Common myeloid progenitor, CD34-positive (primary cell): Measurements from ENCODE around the gene MTOR.

Experiments
- CTCF ChIA-PET: fragments of 350-600 bp; sonication (Branson Sonifier 250); formaldehyde crosslinking; loops from one replicate; lab custom pipeline; 2021; ENCODE audit warnings: antibody characterized with exemption; lab: Charles Lee
- POLR2A ChIA-PET: fragments of 350-600 bp; sonication (Branson Sonifier 250); formaldehyde crosslinking; loops from one replicate; lab custom pipeline; 2021; ENCODE audit warnings: antibody characterized with exemption; lab: Charles Lee
- DNase-seq, 3 donors: peaks; one replicate each; pipeline versions ENCODE4 v3.0.0 to v3.0.0-alpha.2; 2013
- H3K27ac ChIP-seq, 2 experiments: 1 replicate in 1 of 2; 2 replicates in 1 of 2; pipeline ENCODE4 v1.7.0; 2013; ENCODE audit warnings: inconsistent platforms in 2 of 2, low read length in 2 of 2, mild to moderate bottlenecking in 2 of 2, low read depth in 1 of 2, moderate library complexity in 1 of 2; ENCODE audit not compliant: severe bottlenecking in 2 of 2, insufficient read depth in 1 of 2, poor library complexity in 1 of 2
- H3K27me3 ChIP-seq, 5 experiments: replicated peaks in 2 of 5; 1 replicate in 3 of 5; 2 replicates in 2 of 5; pipeline versions ENCODE4 v1.6.1 to v1.7.0; 2013; ENCODE audit warnings: low read length in 4 of 5, mild to moderate bottlenecking in 2 of 5, moderate library complexity in 2 of 5, inconsistent platforms in 1 of 5; ENCODE audit not compliant: insufficient read depth in 5 of 5, control insufficient read depth in 4 of 5
- H3K36me3 ChIP-seq, 4 experiments: 1 replicate in 2 of 4; 2 replicates in 2 of 4; pipeline versions ENCODE4 v1.6.1 to v1.7.0; 2013; ENCODE audit warnings: low read length in 3 of 4, control low read depth in 1 of 4, mild to moderate bottlenecking in 1 of 4; ENCODE audit not compliant: control insufficient read depth in 4 of 4, insufficient read depth in 4 of 4
- H3K4me1 ChIP-seq, 4 experiments: 1 replicate in 3 of 4; 2 replicates in 1 of 4; pipeline versions ENCODE4 v1.6.1 to v1.7.1; 2013; ENCODE audit warnings: low read length in 3 of 4, mild to moderate bottlenecking in 3 of 4, control low read depth in 1 of 4, inconsistent platforms in 1 of 4, moderate library complexity in 1 of 4; ENCODE audit not compliant: control insufficient read depth in 4 of 4, insufficient read depth in 4 of 4; ENCODE audit errors: control extremely low read depth in 1 of 4
- H3K4me3 ChIP-seq, 7 experiments: 1 replicate in 4 of 7; 2 replicates in 3 of 7; pipeline versions ENCODE4 v1.5.1 to v1.7.0; 2013; ENCODE audit warnings: mild to moderate bottlenecking in 7 of 7, low read length in 6 of 7, moderate library complexity in 6 of 7, inconsistent platforms in 2 of 7, low read depth in 2 of 7, control low read depth in 1 of 7; ENCODE audit not compliant: insufficient read depth in 4 of 7, control insufficient read depth in 1 of 7; ENCODE audit errors: extremely low read depth in 1 of 7
- H3K9me3 ChIP-seq, 5 experiments: 1 replicate in 4 of 5; 2 replicates in 1 of 5; pipeline versions ENCODE4 v1.6.1 to v1.7.1; 2013; ENCODE audit warnings: low read length in 4 of 5, mild to moderate bottlenecking in 2 of 5, inconsistent platforms in 1 of 5, low read depth in 1 of 5, moderate library complexity in 1 of 5; ENCODE audit not compliant: control insufficient read depth in 4 of 5, insufficient read depth in 2 of 5; ENCODE audit errors: control extremely low read depth in 1 of 5
- WGBS: methylation state at CpG from one replicate; pipeline ENCODE4 v1.1.5; 2013; ENCODE audit not compliant: insufficient coverage; 5-methylcytosine and 5-hydroxymethylcytosine counted together

Gene MTOR

GRCh38 chr1:11207898-11208611 is 54.3 kb downstream of the MTOR start:
- 94% methylated on average over 5 of the region's 6 CpGs for WGBS

GRCh38 chr1:11204396-11205190 is 57.8 kb downstream of the MTOR start:
- H3K27me3 ChIP-seq: no peaks in the 10 kb centered on the region
- peaks cover 11 to 65% (median 49%) of the 10 kb centered on the region in 4 experiments for H3K36me3 ChIP-seq
- 97% methylated on average over 10 of the region's 11 CpGs for WGBS
- no peak overlapping the region for H3K27ac ChIP-seq
- H3K4me3 ChIP-seq: no peak overlapping the region
- no peaks in the 10 kb centered on the region for H3K9me3 ChIP-seq
- H3K4me1 ChIP-seq: no peaks in the 10 kb centered on the region
- DNase-seq: no peak
- ChIA-PET POLR2A (no interaction called here), CTCF (interaction anchor here (1.8 kb wide), 1 partner anchor 8 kb away, joined by 4 read pairs; no protein-coding TSS in a partner anchor)

More at GRCh38 chr1:11207898-11208611, 54.3 kb downstream of the MTOR start:
- peaks cover 30 to 87% (median 58%) of the 10 kb centered on the region in 4 experiments for H3K36me3 ChIP-seq
- H3K4me3 ChIP-seq: no peak overlapping the region
- no peak overlapping the region for H3K27ac ChIP-seq
- POLR2A ChIA-PET: no interaction called here
- no peaks in the 10 kb centered on the region for H3K27me3 ChIP-seq
- CTCF ChIA-PET: interaction anchor here (0.7 kb wide), 2 partner anchors 126 to 434 kb away, joined by 3 read pairs; no protein-coding TSS in a partner anchor
- no peak for DNase-seq
- no peaks in the 10 kb centered on the region for H3K4me1 ChIP-seq
- no peaks in the 10 kb centered on the region for H3K9me3 ChIP-seq

DNA sequence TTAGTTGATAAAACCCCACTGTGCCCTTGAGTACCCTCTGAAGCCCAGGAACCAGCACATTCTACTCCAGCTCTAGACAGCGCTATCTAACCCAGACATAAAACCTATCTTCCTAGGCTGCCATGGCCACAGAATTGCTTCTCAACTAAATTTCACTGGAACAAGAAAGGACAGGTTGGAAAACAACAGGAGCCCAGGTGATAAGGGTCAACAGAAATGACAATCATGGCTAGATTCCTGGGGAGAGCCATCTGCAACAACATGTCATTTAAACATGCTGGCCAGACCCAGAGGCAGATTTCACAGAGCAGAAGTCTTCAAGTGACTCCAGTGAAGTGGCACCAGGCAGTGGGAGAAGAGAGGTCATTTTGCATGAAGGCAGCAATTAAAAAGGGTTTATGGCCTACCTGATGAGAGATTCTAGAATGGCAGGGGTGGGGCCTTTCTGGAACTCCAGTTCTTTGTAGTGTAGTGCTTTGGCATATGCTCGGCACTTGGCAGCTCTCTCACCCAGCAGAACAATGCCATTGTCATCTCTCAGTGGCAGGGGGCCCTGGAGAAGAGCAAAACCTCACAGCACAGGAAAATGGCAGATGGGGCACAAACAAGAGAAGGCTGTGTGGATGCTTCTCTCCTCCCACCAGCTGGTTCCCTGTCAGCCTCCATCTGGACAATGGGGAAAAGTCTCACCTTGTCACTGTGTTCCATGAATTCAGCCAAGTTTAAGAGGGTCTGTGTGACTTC is 63.3 kb downstream of the MTOR start:
- Histone ChIP-seq H3K9me3 (no peaks in the 10 kb centered on the region), H3K4me1 (no peaks in the 10 kb centered on the region), H3K36me3 (peaks cover 9 to 69% (median 52%) of the 10 kb centered on the region in 4 experiments), H3K4me3 (no peak overlapping the region), H3K27me3 (no peaks in the 10 kb centered on the region), H3K27ac (no peak overlapping the region)
- CTCF ChIA-PET: interaction anchor here (0.7 kb wide), 1 partner anchor 27 kb away, joined by 4 read pairs; no protein-coding TSS in a partner anchor
- POLR2A ChIA-PET: no interaction called here
- WGBS: no CpG with 5 or more reads among the region's 2 CpGs
- DNase-seq: no peak

DNA sequence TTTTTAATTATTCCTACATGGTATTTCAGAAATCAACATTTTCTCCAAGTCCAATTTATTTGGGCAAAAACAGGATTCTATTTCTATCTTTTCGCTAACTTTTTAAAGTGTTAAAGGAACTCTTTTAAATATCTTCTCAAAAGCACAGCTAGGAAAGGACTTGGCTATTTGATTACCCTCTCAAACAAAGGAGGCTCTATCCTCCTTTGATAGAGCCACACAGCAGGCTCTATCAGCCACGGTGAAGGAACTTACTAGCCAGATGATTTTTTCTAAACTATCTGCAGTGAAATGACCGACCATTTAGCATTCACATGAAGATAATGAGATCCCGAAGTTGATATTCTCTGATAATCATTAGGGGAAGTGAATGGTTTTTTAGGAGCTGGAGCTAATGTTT is 64.1 kb downstream of the MTOR start:
- ChIA-PET CTCF (no interaction called here), POLR2A (no interaction called here)

DNA sequence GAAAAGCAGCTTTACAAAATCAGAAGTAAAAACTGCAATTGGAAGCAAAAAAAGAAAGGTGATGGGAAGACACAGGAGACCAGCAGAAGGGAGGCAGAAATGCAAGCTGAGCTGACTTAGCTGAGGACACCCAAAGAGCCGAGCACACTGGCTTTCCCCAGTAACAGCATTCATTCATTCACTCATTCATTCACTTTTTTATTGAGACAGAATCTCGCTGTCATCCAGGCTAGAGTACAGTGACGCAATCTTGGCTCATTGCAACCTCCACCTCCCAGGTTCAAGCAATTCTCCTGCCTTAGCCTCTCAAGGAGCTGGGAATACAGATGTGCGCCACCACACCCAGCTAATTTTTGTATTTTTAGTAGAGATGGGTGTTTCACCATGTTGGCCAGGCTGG is 65.0 kb downstream of the MTOR start:
- no peak overlapping the region for H3K27ac ChIP-seq
- no peak overlapping the region for H3K4me3 ChIP-seq
- H3K36me3 ChIP-seq: peaks cover 9 to 77% (median 59%) of the 10 kb centered on the region in 4 experiments
- no peaks in the 10 kb centered on the region for H3K9me3 ChIP-seq
- no peaks in the 10 kb centered on the region for H3K27me3 ChIP-seq
- no peak for DNase-seq
- no peaks in the 10 kb centered on the region for H3K4me1 ChIP-seq
- ChIA-PET POLR2A (interaction anchor here (0.6 kb wide), 1 partner anchor 50 kb away, joined by 3 read pairs; no protein-coding TSS in a partner anchor), CTCF (interaction anchor here (0.6 kb wide), 1 partner anchor 65 kb away, joined by 3 read pairs; no protein-coding TSS in a partner anchor)
- 90% methylated on average over 2 of the region's 4 CpGs for WGBS

More for the DNA sequence above, 64.1 kb downstream of the MTOR start:
- Histone ChIP-seq H3K27ac (no peak overlapping the region), H3K4me3 (no peak overlapping the region), H3K9me3 (no peaks in the 10 kb centered on the region), H3K27me3 (no peaks in the 10 kb centered on the region), H3K36me3 (peaks cover 9 to 71% (median 55%) of the 10 kb centered on the region in 4 experiments), H3K4me1 (no peaks in the 10 kb centered on the region)
- 92% methylated on average over 2 of the region's 4 CpGs for WGBS
- no peak for DNase-seq

- CTCF ChIA-PET: no interaction called here
- 100% methylated on average over 2 of the region's 2 CpGs for WGBS
- DNase-seq: no peak
- H3K36me3 ChIP-seq: peaks cover 11 to 81% (median 61%) of the 10 kb centered on the region in 4 experiments
- no peaks in the 10 kb centered on the region for H3K27me3 ChIP-seq
- H3K27ac ChIP-seq: no peak overlapping the region
- POLR2A ChIA-PET: interaction anchor here (0.6 kb wide), 1 partner anchor 50 kb away, joined by 3 read pairs; no protein-coding TSS in a partner anchor
- H3K4me1 ChIP-seq: no peaks in the 10 kb centered on the region
- H3K4me3 ChIP-seq: no peak overlapping the region
- H3K9me3 ChIP-seq: no peaks in the 10 kb centered on the region
Measured at GRCh38 chr1:11196945-11197344, 65.4 kb downstream of the MTOR start.
